Activated CD8-positive, alpha-beta memory T cell treated with anti-CD3 and anti-CD28 coated beads for 24 hours (primary cell): ENCODE measurements around the gene GOLGA6L4.
A peak's percentile ranks its signal among the peaks of the same experiment; 100 is the strongest.
"Not testable (repeated sequence)": the region's sequence is repeated elsewhere in the genome, so short reads cannot be mapped to it uniquely, and the experiment has no call there.

Experiments
- DNase-seq: peaks from one replicate; pipeline ENCODE4 v3.0.0-alpha.2; 2020

Gene GOLGA6L4, protein sequence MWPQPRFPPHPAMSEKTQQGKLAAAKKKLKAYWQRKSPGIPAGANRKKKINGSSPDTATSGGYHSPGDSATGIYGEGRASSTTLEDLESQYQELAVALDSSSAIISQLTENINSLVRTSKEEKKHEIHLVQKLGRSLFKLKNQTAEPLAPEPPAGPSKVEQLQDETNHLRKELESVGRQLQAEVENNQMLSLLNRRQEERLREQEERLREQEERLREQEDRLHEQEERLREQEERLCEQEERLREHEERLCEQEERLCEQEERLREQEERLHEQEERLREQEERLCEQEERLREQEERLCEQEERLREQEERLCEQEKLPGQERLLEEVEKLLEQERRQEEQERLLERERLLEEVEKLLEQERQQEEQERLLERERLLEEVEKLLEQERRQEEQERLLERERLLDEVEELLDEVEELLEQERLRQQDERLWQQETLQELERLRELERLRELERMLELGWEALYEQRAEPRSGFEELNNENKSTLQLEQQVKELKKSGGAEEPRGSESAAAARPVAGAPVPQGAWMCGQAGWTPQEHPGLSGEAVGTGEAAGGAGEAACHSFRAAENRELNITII

DNA sequence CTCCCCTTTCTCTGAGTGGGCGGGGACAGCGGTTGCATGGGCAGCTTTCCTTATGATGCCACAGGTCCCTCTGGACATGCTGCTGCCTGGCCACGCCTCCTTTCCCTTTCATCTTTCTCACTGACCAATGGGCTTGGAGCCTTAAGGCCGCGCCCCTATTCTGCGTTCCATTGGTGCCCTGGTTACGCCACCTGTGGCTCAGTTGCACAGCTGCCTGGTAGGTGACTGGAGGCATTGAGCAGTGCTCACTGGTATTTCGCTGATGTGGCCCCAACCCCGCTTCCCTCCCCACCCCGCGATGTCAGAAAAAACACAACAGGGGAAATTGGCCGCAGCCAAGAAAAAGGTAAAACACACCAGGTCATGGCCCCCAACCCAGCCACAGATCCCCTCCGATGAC is at the start of gene GOLGA6L4:
Gene GOLGA6L4 (plus strand): TSS at position 201 of the 400 bp plus-strand sequence. CDS start 62 bp downstream, at position 263.
- DNase-seq = not testable (repeated sequence)

DNA sequence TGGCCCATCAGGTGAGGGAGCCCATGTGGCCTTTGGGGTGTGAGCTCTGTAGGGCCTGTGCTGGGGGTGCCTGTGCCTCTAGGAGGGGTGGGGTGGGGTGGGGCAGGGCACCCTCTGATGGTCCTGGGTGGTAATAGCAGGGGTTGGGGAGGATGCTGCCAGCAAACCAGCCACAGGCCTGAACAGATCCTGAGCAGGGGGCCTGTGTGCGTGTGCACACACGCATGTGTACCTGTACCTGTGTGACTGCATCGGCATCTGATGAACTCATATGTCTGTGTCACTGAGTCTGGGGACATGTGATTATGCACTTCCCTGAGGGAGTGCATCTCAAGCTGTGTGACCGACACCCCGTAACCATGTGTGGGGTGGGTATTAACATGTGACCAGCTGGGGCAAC is 42.6 kb upstream of the GOLGA6L4 start:
- not testable (repeated sequence) for DNase-seq

DNA sequence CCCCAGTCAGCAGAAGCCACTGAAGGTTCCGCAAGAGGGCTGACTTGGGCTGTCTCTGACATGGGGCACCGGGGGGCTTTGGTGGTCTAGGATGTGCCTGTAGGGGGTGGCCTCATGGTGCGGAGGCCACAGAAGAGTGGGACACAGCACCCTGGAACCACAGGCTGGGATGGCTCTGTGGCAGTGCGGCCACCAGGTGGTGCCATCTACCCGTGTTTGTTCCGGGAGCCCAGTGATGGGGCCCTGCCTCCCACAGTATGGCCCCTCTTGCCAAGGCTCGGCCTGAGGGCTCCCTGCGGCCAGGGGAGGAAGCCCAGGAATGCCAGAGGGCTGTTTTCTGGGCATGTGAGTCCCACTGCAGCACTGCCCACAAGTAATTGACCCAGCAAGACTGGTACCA is 40.0 kb upstream of the GOLGA6L4 start:
- DNase-seq = not testable (repeated sequence)

- DNase-seq = not testable (repeated sequence)
These were observed 38.9 kb upstream of the GOLGA6L4 start for GRCh38 chr15:84196530-84197188.

DNA sequence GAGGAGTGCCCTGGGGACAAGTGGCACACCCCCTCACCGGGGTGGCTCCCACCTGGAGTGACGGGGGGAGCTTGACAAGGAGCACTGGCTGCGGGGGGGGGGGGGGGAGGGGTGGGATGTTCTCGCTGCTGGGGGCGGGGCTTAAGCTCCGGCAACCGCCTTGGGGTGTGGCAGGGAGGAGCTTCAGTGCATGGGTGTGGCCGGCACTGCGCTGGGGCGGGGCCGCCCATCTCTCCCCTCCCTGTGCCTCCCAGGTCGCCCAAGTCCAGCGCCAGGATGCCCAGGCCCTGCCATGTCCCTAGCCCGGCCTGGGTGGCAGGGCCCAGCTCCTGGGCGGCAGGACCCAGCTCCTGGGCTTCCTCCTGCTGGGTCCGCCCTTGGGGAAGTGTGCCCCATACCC is 35.7 kb upstream of the GOLGA6L4 start:
- DNase-seq = peak; percentile 21

DNA sequence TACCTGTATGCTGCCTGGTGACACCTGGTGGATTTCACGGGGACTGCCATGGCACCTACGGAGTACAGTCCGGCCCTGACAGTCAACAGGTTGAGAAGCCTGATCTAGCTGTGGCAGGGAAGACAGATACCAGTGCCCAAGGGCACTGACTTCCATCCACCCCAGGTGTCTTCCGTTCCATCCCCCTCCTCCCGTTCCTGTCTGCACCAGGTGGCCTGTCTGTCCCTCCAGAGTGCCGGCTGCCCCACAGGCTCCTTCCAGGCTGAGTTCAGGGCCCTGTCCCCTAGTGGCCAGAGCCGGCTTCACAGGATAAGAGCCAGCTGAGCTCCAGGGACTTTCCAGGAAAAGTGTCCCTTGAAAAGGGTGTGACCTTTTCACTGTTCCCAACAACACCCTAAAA is 10.9 kb downstream of the GOLGA6L4 start:
- DNase-seq = peak; percentile 79
